T47D (cell line): ENCODE measurements around the gene C14orf119.
A peak's percentile ranks its signal among the peaks of the same experiment; 100 is the strongest.

Source experiments
- DNase-seq, 2 experiments: peaks; one replicate each; pipeline versions ENCODE4 v3.0.0 to v3.0.0-alpha.2; 2011 to 2012; ENCODE audit warnings: low read depth in 1 of 2, low spot score in 1 of 2
- JUND ChIP-seq: IDR thresholded peaks from 2 replicates; pipeline ENCODE4 v1.6.1; 2012; ENCODE audit warnings: low read depth
- in situ Hi-C: cut with HindIII; loops from 2 replicates; pipeline ENCODE4 v1.10.0; 2016; ENCODE audit warnings: low sequenced_read_pairs, low pct_unique_long_range_greater_than_20kb

C14orf119 gene

DNA sequence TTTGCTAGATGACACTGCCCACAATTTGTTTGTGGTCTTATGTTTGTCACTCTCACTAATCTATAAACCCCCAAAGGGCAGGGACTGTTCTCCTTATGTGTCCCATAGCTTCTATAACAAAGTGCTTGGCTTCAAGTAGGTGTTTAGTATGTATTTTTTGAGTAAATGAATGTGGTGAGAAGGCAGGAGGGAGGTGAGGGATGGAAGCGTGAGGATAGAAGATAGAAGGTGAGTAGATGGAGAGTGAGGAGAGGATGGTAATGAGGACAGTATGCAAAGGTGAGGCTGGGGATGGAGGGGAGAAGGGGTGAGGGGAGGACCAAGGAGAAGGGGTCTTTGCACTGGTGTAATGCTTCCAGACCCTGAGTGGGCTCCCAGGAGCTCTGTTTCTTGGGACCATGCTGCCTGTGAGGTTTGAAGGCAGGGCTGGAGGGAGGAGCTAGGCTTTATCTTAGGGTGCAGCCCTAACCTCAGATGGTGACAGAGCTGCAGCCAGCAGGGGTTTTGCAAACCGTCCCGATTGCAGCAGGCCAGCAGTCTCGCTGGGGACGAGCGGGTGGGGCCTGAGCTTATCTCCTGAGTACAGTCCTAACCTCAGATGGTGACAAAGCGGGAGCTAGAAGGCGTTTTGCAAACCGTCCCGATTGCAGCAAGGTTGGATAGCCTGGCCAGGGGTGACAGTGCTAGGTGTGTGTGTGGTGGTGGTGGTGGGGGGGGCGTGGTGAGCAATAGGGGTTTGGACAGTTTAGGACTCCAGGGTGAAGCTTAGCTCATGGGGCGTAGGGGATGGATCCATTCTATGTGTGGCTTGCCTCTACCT lies 17.3 kb downstream of the C14orf119 start:
- TF ChIP-seq JUND, result no peak
- no peak for DNase-seq
- in situ Hi-C loops, result no loop called here

DNA sequence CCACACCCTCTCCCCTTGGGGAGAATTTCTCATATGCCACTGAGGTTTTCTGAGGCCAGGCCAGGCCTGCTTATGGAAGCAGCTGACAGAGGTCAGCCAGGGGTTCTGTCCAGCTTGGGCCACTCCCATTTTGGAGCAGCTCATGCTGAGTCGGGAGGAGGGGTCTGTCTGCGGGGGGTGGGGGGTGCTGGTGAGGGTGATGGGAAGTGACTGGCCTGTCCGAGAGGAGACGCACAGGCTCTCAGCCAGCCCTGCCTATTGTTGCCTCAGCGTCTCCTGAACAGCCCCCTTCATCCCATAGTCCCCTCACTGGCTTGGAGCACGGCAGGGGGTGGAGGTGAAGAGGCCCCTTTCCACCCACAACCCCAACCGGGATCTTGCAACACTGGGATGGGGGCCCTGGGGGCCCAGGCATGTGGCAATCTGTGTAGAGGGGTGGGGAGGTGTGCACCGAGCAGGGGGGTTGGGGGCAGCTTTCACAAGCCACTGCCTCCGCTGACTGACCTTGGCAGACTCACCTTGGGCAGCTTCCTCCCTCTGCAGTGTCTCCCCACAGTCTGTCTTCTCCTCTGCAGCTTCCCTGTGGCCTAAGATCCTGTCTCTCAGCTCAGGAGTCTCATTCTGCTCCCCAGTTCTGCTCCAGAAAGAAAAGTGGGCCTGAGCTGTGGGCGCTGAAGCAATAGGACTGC lies 18.3 kb downstream of the C14orf119 start:
- TF ChIP-seq JUND, result no peak
- in situ Hi-C loops, result no loop called here
- no peak for DNase-seq

DNA sequence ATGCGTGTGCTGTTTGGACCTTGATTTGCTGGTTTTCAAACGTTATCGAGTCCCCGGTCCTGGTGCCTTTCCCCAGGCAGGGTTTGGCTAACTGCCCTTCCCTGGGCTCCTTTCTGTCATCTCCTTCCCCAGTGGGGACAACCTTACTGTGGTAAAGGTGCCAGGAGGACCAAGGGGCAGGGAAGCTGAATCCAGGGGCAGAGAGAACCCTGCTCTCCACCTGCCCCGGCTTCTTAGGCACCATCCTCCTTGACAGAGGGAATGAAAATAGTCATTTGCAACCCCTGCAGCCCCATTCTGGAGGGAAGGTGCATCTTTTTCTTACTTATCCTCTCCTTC lies 18.8 kb downstream of the C14orf119 start:
- in situ Hi-C loops, result no loop called here
- no peak for DNase-seq
- TF ChIP-seq JUND, result no peak

DNA sequence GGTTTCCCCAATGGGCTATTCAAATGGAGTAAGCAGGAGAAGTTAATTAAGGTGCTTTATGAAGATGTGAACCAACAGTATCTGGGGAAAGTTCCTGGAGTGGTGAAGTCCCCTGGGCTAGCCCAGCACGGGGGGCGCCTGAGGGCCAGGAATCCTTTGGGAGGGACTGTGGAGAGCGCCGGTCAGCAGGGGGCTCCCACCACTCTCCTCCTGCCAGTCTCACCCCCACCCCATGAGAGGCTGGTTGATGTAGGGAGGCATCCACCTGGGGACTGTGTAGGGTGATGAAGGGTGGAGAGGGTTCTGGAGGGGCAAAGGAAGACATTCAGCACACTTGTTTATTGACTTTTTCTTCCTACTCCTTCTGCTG lies 19.3 kb downstream of the C14orf119 start:
- in situ Hi-C loops, result no loop called here
- no peak for TF ChIP-seq JUND
- DNase-seq, result no peak

DNA sequence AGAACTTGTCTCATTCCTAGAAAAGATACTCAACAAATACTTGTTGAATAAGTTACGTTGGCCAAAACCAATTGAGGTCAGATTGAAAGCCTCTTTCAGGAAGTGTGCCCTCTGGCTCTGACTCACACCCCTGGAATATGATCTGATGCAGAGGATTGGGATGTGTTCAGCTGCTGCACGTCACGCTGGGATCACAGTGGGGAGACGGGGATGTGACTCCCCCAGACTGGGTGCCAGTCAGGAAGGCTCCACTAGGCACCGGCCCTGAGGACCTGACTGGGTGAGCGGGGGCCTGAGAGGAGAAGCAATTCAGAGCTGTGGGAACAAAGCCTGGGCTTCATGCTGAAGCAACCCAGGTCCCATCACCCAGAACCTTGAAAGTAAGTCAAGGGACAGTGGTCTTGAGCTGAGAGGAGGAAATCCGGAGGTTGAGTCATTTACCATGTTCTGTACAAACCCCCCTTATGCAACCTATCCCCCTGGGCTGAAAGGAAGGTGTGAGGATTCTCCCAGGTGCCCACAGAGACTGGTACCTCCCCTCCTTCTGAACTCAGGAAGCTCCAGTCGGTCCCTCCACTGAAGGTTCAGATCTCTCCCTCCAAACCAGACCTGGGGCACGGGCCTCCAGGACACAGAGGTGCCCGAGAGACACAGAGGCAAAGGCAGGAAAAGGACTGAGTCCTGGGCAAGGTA lies 19.9 kb downstream of the C14orf119 start:
- peak in 1 of 2 experiments; percentile 15 for DNase-seq
- TF ChIP-seq JUND, result no peak

DNA sequence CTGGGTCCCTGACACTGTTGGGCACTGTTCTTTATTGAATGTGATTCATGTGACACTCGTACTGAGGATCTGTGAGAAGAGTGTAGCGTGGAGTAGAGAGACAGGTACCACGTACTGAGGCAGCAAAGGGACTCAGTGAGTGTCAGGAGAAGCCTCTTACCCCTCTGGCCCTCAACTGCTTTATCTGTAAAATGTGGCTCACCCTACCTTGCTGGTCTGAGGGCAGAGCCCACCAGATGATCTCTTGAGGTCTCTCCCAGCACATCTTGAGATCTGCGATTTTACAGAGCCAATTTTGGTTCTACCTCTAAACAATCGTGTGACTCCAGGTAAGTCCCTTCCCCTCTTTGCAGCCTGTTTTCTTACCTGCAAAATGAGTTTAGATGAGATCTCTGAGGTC lies 20.6 kb downstream of the C14orf119 start:
- in situ Hi-C loops, result no loop called here
- TF ChIP-seq JUND, result no peak

More for the DNA sequence above, 19.9 kb downstream of the C14orf119 start:
- in situ Hi-C loops, result no loop called here

DNA sequence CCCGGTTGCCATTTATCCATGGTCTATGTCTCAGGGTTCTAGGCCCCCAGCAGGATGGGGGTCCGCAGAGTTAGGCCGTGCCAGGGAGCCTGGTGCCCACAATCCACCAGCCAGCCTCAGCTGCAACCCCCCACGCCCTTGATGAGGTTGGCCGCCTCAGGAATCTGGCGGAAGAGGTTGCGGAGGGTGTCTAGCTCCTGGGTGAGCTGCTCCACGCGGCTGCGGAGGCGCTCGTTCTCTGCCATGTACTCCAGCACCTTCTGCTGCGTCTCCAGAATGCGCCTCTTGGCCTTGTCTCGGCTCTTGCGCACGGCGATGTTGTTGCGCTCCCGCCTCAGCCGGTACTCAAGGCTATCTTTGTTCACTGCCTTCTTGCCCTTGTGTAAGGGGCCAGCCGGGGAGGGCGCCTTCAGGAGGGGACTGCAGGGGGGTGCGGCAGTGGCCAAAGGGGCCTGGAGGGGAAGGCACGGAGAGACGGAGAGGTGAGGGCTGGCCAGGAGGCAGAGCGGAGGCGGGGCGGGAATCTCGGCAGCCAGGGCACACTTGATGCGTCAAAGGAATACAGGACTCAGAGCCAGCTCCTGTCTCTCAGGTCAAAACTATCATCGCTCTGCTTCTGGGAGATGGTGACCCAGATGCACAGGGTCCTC lies 22.2 kb downstream of the C14orf119 start:
- in situ Hi-C loops, result no loop called here
- DNase-seq, result no peak
- no peak for TF ChIP-seq JUND

More for the DNA sequence above, 20.6 kb downstream of the C14orf119 start:
- no peak for DNase-seq

DNA sequence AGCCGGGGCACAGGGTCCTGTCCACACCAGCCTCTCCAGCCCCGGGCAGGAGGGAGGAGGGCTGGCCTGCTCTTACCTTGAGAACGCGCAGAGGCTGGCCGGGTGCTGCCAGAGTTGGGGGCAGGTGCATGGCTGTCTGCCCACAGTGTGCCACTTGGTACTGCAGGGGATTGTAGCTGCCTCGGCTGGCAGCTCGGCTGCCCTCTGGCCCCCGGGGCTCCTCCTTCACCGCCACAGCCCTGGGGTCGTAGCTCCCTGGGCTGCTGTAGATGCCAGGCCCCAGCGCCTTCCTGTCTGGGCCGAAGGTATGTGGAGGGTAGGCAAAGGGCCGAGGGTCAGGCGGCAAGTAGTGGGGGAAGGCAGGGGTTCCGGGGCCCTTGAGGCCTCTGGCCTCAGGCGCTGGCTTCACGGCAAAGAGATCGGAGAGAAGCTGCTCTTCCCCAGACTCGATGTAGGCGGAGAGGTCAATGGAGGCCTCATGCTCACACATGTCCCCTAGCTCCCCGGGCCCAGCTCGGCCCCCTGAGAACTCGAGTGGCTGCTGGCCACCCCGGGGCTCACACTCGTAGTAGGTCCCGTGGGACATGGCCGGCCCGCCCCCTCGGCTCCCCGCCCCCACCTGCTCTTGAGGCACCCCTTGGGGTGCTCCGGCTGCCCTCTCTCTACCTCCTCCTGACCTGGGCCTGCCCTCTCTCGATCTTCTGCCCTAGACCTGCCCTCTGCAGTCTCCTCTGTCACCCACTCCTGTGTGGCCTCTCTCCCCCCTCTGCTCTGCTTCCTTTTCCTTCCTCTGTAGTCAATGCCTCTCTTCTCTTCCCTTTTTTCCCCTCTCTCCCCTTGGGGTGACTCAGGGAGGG lies 23.4 kb downstream of the C14orf119 start, which contains the start of gene CEBPE:
Gene CEBPE (minus strand): TSS at position 750 of the 857 bp plus-strand sequence. CDS start 164 bp downstream, at position 586.
- no peak for DNase-seq
- in situ Hi-C loops, result no loop called here
- no peak for TF ChIP-seq JUND

DNA sequence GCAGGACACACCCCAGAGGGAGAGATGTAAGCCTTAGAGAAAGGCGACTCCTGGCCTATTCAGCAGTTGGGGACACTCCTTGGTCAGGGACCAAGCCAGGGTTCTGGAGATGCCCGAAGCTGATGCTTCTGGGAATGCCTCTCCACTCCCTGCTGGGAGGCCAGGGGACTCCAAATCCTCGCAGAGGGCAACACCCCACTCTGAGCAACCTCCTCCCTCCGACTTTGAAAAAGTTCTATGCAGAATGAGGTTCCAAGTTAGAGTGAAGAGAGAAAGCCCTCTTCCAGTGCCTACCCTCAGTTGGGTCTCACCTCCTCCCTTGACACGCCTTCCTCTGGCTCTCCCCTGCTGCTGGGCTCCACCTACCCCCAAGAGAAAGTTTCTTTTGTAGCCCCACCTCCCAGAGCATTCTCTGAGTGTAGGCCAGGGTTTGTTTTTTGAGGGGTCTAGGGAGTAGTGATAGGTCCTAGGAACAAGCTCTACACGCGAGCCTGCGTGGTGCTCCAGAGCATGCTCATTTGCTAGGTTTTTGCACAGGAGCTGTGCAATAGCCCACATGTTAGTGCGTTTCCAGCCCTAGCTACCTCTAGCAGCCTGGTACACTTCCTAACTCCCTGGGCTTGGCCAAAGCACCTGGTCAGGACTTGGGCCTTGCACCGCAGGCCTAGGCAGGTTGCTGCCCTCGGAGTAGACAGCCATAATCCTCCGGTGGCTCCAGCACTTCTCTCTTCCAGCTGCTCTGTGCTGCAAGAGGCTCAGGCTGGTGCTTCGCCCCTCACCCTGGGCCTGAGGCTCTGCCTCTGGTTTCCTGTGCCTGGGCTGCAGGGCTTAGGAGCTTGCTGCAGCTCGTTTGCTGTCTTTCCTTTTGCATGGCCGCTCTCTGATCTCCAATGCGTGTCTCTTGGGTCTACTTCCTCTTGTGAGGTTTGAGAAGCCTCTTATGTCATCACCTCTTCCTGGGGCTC lies 24.3 kb downstream of the C14orf119 start:
- no peak for TF ChIP-seq JUND
- DNase-seq, result no peak
- in situ Hi-C loops, result no loop called here

DNA sequence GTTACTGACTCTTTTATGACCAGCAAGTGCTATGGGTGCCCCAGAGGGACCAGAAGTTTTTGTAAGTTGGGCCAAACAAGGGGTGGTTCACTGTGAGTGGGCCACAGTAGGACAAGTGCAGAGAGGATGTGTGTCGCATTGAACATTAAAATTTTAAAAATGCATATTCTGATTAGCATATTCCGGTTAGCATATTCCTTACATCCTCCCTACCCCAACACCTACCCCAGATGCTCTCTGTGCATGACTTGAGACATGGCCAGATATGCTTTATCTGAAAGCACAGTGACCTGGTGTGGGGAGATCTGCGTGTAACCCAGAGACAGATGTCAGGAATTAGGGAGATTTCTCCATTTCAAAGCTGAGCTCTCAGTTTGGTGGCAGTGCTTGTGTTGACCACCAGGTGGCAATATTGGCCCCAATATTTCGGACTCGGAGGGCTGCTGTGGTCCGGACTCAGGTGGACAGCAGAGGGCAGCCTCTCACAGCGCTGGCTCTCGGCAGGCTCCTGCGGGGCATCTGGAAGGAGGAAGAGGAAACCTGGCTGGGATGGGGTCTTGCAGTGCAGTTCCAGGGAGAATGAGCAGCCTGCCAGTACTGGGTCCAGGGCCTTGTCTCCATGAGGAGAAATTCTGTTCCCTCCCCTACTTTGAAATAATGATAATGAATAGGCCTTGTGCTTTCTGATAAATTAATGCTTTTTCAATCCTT lies 25.4 kb downstream of the C14orf119 start:
- peak; percentile 70 to 81 for DNase-seq
- no peak for TF ChIP-seq JUND
- in situ Hi-C loops, result no loop called here
